RPMI8226 (cell line): Measurements from ENCODE around the gene FKBP5.
"Not testable (repeated sequence)": the region's sequence is repeated elsewhere in the genome, so short reads cannot be mapped to it uniquely, and the experiment has no call there.

Experiments used
- DNase-seq: peaks from one replicate; pipeline ENCODE4 v3.0.0-alpha.2; 2015

The FKBP5 gene

DNA sequence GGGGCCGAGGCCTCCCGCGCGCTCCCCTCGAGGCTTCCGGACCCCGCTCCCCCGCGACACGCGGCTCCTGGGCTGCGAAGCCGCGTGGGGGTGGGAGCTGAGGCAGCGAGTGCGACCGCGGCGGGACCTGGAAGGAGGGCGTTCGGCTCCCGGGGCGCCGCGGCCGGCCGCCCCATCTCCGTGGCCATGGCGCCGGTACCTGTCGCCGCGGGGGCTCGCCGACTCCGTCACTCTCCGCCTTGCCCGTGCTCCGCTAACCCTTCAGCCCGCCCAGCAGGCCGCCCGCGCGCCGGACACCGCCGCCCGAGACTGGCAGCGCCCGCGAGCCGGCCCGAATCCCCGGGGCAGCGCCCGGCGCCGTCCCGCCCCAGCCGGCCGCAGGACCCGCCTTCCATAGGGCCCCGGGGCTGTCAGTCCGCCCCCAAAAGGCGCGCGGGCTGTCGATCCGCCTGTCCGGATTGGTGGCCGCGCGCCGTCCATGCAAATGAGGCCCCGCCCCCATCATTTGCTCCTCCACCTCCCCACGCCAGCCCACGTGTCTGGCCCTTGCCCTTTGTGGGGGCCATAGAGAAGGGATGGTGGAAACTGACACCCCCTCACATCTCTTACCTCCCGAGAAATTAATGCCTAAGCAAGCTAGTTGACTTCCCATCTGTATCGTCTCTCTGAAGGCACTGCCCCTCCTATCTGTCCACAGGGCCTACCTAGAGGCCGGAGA lies at the start of gene FKBP5:
Gene FKBP5 (minus strand): TSS at position 311 of the 718 bp plus-strand sequence. CDS start 46,091 bp downstream, outside the sequence.
- peak; percentile 95 for DNase-seq

- peak; percentile 80 for DNase-seq
These were observed 48.9 kb upstream of the FKBP5 start for GRCh38 chr6:35737413-35738211.

DNA sequence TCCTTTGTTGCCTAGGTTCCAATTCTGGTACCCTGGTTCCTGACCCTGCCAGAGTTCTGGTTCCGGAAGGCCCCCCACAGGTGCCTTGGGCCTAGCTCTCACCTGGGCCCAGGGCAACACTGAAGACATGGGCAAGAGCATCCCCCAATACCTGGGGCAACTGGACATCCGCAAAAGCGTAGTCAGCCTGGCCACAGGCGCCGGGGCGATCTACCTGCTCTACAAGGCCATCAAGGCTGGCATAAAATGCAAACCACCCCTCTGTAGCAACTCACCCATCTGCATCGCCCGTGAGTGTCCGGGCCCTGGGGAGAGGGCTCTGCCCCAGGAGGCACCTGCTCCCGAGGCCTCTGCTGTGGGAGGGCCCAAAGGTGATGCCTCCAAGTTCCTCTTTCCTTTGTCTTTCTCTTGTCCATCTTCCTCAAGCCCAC lies 48.3 kb upstream of the FKBP5 start, which contains the start of gene ARMC12:
Gene ARMC12 (plus strand): TSS at position 51 of the 431 bp plus-strand sequence. CDS start 77 bp downstream, at position 128.
- no peak for DNase-seq

GRCh38 chr6:35736253-35736894 lies 47.7 kb upstream of the FKBP5 start:
- DNase-seq = peak; percentile 75

GRCh38 chr6:35735452-35735851 lies 46.7 kb upstream of the FKBP5 start:
- DNase-seq = no peak

- not testable (repeated sequence) for DNase-seq
These were observed 45.6 kb upstream of the FKBP5 start for GRCh38 chr6:35734319-35734718.

DNA sequence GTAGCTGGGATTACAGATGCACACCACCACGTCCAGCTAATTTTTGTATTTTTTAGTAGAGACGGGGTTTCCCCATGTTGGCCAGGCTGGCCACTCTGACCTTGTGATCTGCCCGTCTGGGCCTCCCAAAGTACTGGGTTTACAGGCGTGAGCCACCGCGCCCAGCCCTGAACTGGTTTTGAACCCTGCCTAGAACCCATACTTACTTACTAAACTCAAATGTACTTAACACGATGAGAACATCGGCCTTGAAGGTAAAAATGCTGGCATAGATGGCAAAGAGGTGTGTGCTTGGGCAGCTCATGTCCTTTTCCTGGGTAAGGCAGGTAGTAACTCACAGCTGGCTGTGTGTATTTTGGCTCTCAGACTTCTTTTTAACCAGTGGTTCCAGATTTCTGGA lies 44.9 kb upstream of the FKBP5 start:
- no peak for DNase-seq

DNA sequence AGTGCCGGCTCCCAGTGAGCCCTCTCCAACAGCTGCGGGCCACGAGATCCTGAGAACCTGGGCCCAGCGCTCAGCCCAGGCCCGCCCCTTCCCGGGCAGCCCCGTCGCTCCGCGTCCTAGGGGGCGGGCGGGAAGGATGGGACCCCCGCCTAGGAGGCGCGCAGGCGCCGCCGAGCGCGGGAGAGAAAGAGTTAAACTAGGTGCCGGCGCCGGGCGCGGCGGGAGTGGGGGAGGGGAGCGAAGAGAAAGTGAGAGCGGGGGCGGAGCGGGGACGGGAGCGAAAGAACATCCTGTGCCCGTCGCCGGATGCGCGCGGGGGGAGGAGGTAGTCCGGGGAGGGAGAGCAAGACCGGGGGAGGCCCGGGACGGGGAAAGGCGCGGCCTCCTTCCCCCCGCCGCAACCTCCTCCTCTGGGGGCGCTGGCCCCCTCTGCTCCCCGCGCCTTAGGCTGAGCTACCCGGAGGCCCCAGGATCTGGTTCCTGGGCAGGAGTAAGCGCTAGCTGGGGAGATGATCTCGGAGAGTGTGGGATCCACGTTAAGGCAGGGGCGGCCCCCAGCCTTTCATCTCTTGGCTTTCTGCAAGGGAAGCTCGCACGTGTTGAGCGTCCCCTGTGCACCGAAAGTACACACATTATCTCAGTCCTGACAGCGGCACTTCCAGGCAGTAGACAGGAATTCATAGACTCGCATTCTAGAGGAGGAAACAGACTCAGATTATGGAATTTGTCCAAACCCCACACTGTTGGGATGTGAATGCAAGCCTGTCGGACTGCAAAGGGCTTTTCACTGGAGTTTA lies 43.2 kb upstream of the FKBP5 start:
- peak; percentile 95 for DNase-seq

GRCh38 chr6:35731414-35731735 lies 42.7 kb upstream of the FKBP5 start:
- peak; percentile 82 for DNase-seq

GRCh38 chr6:35730745-35731413 lies 42.2 kb upstream of the FKBP5 start:
- DNase-seq = no peak

- no peak for DNase-seq
These were observed 41.0 kb upstream of the FKBP5 start for GRCh38 chr6:35729722-35730121.

GRCh38 chr6:35728683-35729678 lies 40.3 kb upstream of the FKBP5 start:
- DNase-seq = peak; percentile 78

DNA sequence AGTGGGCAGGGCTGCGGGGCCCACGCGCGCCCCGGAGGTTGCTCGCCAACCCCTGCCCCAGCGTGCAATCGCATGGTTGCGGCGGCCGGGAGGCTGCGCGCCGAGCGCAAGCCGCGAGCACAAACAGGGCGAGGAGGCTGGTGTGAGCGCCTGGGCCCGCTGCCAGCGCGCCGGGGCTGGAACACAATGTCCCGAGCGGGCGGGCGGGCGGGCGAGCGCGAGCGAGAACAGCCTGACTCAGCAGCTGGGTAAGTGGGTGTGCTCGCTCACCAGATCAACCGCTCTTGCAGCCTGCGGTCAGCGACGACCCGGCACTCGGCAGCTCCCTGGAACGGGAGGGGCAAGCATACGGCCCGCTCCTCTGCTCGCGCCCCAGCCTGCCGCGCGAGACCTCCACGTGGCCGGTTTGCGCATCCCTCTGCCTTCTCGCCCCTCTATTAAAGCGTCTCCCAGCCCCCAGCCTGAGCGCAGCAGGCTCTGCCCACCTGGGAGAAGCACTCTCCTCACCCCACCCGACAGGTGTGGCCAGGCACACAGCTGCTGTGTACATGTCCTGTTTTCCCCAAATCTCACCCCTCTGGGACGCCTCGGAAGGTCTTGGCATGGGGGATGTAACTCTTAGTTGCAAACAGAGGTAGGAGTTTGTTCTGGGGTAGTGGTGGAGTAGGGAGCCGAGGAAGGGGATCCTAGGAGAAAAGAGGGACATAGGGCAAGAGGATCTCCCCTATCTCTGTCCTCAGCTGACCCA lies 39.4 kb upstream of the FKBP5 start:
- DNase-seq = peak; percentile 97

- no peak for DNase-seq
These were observed 38.7 kb upstream of the FKBP5 start for GRCh38 chr6:35727231-35727934.

DNA sequence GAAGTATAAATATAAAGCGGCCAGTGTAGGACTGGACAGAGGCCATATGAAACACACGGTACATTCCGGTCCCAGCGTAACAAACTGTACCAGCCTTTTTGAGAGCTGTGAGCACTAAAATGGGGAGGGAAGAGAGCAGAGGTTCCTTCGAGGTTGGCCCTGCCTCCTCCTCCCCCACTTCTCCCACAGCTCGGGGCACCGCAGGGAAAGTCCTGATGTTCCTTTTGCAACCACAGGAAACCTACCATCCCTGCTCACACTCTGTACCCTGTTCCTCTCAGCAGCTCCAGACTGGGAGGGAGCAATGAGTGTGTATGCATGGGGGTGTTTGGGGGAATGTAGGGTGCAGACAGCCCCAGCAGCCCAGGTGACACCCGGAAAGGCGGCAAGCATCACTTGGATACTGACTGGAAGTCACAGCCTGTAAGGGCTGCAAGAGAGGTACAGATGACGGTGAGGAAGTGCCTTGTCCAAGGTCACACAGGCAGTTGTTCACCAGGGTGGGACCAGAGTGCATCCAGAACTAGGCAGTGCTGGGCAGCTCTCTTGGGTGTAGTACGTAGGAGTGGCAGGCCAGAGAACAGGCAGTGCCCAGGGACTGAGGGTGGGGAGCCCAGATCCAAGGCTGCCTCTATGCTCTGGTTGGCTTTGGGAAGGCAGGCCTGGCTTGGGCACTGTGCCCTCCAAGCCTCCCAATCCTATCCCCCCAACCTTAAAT lies 37.2 kb upstream of the FKBP5 start:
- no peak for DNase-seq

GRCh38 chr6:35725081-35725708 lies 36.5 kb upstream of the FKBP5 start:
- no peak for DNase-seq

- DNase-seq = no peak
These were observed 35.8 kb upstream of the FKBP5 start for GRCh38 chr6:35724471-35724870.

DNA sequence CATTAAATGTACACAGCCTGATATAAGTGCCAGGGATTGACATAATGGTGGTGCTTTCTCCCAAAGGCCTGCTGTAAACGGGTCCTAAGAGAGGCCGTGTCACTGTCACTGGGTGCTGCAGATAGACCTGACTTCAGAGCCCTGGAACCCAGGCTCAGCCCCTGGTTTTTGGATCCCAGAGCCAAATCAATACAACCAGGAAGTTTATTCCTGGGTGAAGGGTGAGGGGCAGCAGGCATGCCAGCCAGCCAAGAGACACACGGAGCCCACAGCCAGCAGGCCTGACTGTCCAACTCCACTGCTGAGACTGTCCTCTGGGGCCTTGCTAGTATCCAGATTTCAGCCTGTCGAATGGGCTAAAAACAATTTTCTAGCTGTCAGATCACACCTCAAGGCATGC lies 35.3 kb upstream of the FKBP5 start:
- no peak for DNase-seq
